Stimulated activated CD8-positive, alpha-beta memory T cell treated with anti-CD3 and anti-CD28 coated beads, Interleukin-15, amount 100 ng/mL, for 1 hour (primary cell): ENCODE measurements around the gene FHIT.

Source experiments
- DNase-seq: peaks from one replicate; pipeline ENCODE4 v3.0.0-alpha.2; 2020; ENCODE audit warnings: low read depth

FHIT gene

DNA sequence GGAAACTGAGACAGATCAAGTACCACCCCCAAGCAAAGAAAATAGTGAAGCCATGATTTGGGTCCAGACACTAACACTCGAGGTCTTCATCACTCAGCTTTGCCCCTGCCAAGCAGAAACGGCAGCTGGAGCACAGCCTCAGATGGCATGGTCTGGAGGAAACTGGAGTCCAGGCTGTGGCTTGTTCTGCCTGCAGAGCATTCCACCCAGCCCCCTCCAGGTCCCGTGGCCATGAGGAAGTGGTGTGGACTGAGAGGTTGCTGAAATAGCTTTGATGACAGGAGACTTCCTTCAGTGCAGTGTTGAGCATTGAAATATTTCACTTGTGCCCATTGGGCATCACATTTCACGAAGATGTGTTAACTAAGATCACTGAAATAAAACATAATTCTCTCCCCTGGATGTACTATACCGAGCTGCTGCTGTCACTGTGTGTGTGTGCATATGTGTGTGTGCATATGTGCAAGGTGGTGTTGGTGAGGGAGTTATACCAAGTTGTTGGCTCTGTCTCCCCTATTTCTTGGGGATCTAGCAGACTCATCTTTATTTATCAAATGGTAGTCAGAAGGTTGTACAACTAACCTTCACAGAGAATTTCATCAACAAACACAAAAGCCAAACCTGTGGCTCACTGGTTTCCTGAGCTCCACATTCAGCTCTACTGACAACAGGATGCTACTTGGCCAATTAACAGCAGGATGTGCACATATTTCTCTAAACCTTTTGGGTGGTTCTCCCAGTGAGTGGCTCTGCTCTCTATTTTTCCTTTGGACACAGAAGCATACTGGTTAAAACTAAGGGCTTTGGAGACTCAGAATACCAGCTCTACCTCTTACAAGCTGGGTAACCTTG is 1541.3 kb downstream of the FHIT start:
- DNase-seq, result no peak

GRCh38 chr3:59708202-59708601 is 1543.0 kb downstream of the FHIT start:
- DNase-seq, result no peak

- DNase-seq, result no peak
Observed at GRCh38 chr3:59704292-59704691, 1547.0 kb downstream of the FHIT start.

GRCh38 chr3:59699648-59700320 is 1551.5 kb downstream of the FHIT start:
- DNase-seq, result no peak
